ENCODE measurements around the gene TMEM109.

Gene TMEM109

DNA sequence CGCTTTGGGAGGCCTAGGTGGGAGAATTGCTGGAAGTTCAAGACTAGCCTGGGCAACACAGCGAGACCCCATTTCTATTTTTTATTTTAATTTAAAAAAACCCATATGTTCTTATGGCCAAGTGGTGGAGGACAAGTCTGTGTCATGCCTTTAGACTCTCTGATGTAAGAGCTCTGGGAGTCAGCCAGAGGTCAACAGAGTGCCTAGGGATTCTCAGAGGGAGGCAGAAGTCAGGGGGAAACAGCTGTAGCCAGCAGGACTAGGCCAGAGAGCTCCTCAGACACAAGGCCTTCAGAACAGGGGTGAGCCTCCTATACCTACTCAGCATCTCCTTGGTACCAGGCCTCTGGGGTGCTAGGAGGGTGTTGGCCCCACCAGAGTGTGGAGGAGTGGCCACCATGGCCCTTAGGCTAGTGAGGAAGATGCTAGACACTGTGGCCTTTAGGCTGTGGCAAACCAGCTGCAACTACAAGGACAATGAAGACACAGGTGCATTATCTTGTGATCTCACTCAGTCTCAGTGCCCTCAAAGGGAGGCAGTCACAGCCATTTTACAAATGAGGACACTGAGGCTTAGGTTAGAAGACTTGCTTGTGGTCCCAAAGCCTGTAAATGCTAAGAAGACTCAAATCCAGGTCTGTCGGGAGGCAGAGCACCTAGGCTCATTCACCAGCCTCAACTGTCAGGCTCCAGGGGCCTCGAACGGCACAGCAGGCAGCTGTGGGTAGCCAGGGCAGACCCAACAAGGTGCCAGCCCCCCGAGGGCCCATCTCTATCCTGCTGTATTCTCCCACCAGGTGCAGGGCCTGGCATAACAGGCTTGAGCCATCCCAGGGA lies 41.6 kb upstream of the TMEM109 start:
- TF ChIP-seq FOXM1 (IDR thresholded peaks at IDR 0.05; ENCODE audit: borderline replicate concordance) (no peak), BHLHE40 (IDR thresholded peaks at IDR 0.05; ENCODE audit: borderline replicate concordance) (no peak), LEF1 (IDR thresholded peaks at IDR 0.05; ENCODE audit: borderline replicate concordance) (no peak), NFRKB (IDR thresholded peaks at IDR 0.05) (no peak), ARNT (IDR thresholded peaks at IDR 0.05) (no peak), HDGF (IDR thresholded peaks at IDR 0.05; ENCODE audit: borderline replicate concordance) (no peak), FOXA1 (IDR thresholded peaks at IDR 0.05) (no peak), SUZ12 (IDR thresholded peaks at IDR 0.05) (no peak), ELF4 (IDR thresholded peaks at IDR 0.05) (no peak), L3MBTL2 (conservative IDR thresholded peaks at IDR 0.05) (no peak), TARDBP (IDR thresholded peaks at IDR 0.05) (no peak)
- POLR2A ChIA-PET = no interaction called here

DNA sequence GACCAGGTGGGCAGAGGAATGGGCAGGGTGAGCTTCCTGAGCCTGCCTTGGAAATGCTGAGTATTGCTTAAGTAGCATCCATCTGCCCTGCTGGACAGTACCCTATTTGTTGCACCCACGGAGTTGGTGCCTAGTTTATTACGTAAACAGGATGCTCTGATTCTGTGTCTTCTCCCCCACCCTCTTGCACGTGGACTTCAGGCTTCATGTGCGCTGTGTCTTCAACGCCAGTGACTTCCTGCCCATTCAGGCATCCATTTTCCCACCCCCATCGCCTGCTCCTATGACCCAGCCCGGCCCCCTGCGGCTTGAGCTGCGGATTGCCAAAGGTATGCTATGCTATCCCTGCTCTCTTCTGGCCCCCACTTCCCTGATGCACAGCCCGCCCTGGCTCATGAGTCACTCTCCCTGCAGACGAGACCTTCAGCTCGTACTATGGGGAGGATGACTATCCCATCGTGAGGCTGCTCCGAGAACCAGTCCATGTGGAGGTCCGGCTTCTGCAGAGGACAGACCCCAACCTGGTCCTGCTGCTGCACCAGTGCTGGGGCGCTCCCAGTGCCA lies 40.9 kb upstream of the TMEM109 start:
- TF ChIP-seq FOXM1 (IDR thresholded peaks at IDR 0.05; ENCODE audit: borderline replicate concordance) (no peak), ARNT (IDR thresholded peaks at IDR 0.05) (no peak), HDGF (IDR thresholded peaks at IDR 0.05; ENCODE audit: borderline replicate concordance) (no peak), FOXK2 (IDR thresholded peaks at IDR 0.05) (no peak), L3MBTL2 (conservative IDR thresholded peaks at IDR 0.05) (no peak), FOXA1 (IDR thresholded peaks at IDR 0.05) (no peak), SP1 (IDR thresholded peaks at IDR 0.05) (no peak)
- ChIA-PET POLR2A (no interaction called here), CTCF (interaction anchor here (1.1 kb wide), 1 partner anchor 26 kb away, joined by 3 read pairs; no protein-coding TSS in a partner anchor)
- DNase-seq (ENCODE audit: extremely low spot score) = no peak

More for the DNA sequence above, 41.6 kb upstream of the TMEM109 start:
- CTCF ChIA-PET = interaction anchor here (1.1 kb wide), 1 partner anchor 9 kb away, joined by 3 read pairs; no protein-coding TSS in a partner anchor
- DNase-seq (ENCODE audit: extremely low spot score) = no peak

DNA sequence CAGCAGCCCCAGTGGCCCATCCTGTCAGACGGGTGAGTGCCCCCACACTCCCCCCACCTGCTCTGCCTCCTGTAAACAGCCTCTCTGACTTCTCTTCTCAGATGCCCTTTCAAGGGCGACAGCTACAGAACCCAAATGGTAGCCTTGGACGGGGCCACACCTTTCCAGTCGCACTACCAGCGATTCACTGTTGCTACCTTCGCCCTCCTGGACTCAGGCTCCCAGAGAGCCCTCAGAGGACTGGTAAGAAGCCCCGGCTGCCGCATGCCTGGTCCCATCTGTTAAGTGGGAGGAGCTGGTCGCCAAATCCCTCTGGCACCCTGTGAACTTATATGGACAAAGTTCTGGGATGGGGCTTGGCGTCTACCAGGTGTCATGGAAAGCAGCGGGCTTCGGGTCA lies 40.4 kb upstream of the TMEM109 start:
- CTCF ChIA-PET = interaction anchor here (1.1 kb wide), 1 partner anchor 26 kb away, joined by 3 read pairs; no protein-coding TSS in a partner anchor
- DNase-seq (ENCODE audit: extremely low spot score) = no peak
- TF ChIP-seq FOXK2 (IDR thresholded peaks at IDR 0.05) = no peak
- no peak for TF ChIP-seq ZNF384 (IDR thresholded peaks at IDR 0.05)
- no peak for TF ChIP-seq ARNT (IDR thresholded peaks at IDR 0.05)
- no peak for TF ChIP-seq FOXA1 (IDR thresholded peaks at IDR 0.05)
- no peak for TF ChIP-seq FOXM1 (IDR thresholded peaks at IDR 0.05; ENCODE audit: borderline replicate concordance)
- no peak for TF ChIP-seq CTBP1 (IDR thresholded peaks at IDR 0.05; ENCODE audit: borderline replicate concordance)
- no peak for TF ChIP-seq LEF1 (IDR thresholded peaks at IDR 0.05; ENCODE audit: borderline replicate concordance)
- no peak for TF ChIP-seq SUZ12 (IDR thresholded peaks at IDR 0.05)
- no peak for TF ChIP-seq BHLHE40 (IDR thresholded peaks at IDR 0.05; ENCODE audit: borderline replicate concordance)
- TF ChIP-seq L3MBTL2 (conservative IDR thresholded peaks at IDR 0.05) = no peak
- TF ChIP-seq, protein P1, sequence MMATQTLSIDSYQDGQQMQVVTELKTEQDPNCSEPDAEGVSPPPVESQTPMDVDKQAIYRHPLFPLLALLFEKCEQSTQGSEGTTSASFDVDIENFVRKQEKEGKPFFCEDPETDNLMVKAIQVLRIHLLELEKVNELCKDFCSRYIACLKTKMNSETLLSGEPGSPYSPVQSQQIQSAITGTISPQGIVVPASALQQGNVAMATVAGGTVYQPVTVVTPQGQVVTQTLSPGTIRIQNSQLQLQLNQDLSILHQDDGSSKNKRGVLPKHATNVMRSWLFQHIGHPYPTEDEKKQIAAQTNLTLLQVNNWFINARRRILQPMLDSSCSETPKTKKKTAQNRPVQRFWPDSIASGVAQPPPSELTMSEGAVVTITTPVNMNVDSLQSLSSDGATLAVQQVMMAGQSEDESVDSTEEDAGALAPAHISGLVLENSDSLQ (IDR thresholded peaks at IDR 0.05) = no peak
- no peak for TF ChIP-seq NFRKB (IDR thresholded peaks at IDR 0.05)
- TF ChIP-seq ELF4 (IDR thresholded peaks at IDR 0.05) = no peak
- no peak for TF ChIP-seq HDGF (IDR thresholded peaks at IDR 0.05; ENCODE audit: borderline replicate concordance)
- no peak for TF ChIP-seq SP1 (IDR thresholded peaks at IDR 0.05)
- no peak for TF ChIP-seq TARDBP (IDR thresholded peaks at IDR 0.05)
- POLR2A ChIA-PET = no interaction called here

DNA sequence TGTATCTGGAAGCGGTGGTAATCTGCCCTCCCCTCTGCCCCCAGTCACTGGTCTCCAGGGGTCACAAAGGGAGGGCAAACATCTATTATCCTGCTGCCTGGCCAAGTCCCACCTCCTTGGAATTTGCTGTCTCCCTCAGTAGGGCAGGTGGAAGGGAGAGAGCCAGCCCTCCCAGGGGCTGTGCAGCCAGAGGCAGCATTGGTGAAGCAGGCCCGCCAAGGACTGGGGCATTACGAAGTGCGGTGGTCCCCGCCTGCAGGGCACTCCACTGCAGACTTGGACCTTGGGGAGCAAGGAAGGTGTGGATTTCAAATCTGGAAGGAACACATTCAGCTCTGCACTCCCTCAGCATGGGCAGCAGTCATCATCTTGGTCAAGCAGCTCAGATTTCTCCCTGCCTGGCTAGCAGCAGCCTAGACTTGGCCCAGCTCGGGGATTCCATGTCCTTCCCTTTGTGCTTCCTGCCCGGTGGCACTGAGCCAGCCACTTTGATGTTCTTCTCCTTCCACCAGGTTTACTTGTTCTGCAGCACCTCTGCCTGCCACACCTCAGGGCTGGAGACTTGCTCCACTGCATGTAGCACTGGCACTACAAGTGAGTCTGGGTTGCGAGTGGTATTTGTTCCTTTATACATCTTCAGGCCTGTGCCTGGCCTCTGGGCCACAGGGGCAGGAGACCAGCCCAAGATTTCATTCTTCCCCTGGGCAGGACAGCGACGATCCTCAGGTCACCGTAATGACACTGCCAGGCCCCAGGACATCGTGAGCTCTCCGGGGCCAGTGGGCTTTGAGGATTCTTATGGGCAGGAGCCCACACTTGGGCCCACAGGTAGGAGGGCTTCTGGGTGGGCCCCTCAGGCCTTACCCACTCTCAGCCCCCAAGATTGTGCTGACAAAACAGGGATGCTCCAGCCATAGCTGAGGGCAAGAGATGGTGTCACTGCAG lies 39.3 kb upstream of the TMEM109 start:
- ChIA-PET CTCF (interaction anchor here (1.1 kb wide), 1 partner anchor 25 kb away, joined by 3 read pairs; no protein-coding TSS in a partner anchor), POLR2A (no interaction called here)
- TF ChIP-seq, protein P1 (IDR thresholded peaks at IDR 0.05) = no peak
- TF ChIP-seq NFRKB (IDR thresholded peaks at IDR 0.05) (no peak), ARNT (IDR thresholded peaks at IDR 0.05) (no peak), FOXA1 (IDR thresholded peaks at IDR 0.05) (no peak), FOXM1 (IDR thresholded peaks at IDR 0.05; ENCODE audit: borderline replicate concordance) (no peak), HDGF (IDR thresholded peaks at IDR 0.05; ENCODE audit: borderline replicate concordance) (no peak), ELF4 (IDR thresholded peaks at IDR 0.05) (no peak), FOXK2 (IDR thresholded peaks at IDR 0.05) (no peak), SUZ12 (IDR thresholded peaks at IDR 0.05) (no peak), ZNF384 (IDR thresholded peaks at IDR 0.05) (no peak), L3MBTL2 (conservative IDR thresholded peaks at IDR 0.05) (no peak), BHLHE40 (IDR thresholded peaks at IDR 0.05; ENCODE audit: borderline replicate concordance) (no peak), LEF1 (IDR thresholded peaks at IDR 0.05; ENCODE audit: borderline replicate concordance) (no peak), CTBP1 (IDR thresholded peaks at IDR 0.05; ENCODE audit: borderline replicate concordance) (no peak), SP1 (IDR thresholded peaks at IDR 0.05) (no peak), TARDBP (IDR thresholded peaks at IDR 0.05) (no peak)
- no peak for DNase-seq (ENCODE audit: extremely low spot score)

DNA sequence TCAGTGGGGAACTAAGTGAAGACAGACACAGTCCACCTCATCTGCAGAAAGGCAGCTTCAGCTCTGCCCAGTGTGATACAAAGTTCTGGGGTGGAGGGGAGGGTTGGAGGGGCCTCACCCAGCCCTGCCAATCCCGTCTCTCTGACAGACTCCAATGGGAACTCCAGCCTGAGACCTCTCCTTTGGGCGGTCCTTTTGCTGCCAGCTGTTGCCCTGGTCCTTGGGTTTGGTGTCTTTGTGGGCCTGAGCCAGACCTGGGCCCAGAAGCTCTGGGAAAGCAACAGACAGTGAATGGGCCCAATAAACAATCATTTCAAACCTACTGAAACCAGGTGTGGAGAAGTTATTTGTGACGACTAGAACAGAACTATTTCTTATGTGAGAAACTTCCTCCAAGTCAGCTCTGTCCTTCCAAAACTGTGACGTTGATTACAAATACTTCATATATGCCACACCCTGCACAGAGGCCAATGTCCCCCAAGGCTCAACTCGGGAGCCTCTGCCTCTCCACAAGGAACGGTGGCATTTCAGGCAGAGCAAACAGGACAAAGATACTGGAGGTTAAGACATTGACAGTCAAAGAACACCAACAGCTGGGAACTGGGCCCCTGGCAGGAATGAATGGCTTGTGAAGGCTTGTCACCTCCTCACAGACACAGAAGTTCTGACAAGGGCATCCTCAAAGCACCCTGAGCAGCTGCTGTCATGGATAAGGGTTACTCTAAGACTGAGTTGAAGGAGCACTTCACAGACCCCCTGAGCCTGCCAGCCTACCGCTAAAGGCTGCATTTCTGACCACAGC lies 38.4 kb upstream of the TMEM109 start:
- ChIA-PET CTCF (interaction anchor here (1.2 kb wide), 1 partner anchor 24 kb away, joined by 3 read pairs; no protein-coding TSS in a partner anchor), POLR2A (no interaction called here)
- TF ChIP-seq FOXA1 (IDR thresholded peaks at IDR 0.05) = no peak
- TF ChIP-seq FOXM1 (IDR thresholded peaks at IDR 0.05; ENCODE audit: borderline replicate concordance) = no peak
- TF ChIP-seq L3MBTL2 (conservative IDR thresholded peaks at IDR 0.05) = no peak
- TF ChIP-seq CTBP1 (IDR thresholded peaks at IDR 0.05; ENCODE audit: borderline replicate concordance) = no peak
- no peak for TF ChIP-seq LEF1 (IDR thresholded peaks at IDR 0.05; ENCODE audit: borderline replicate concordance)
- TF ChIP-seq HDGF (IDR thresholded peaks at IDR 0.05; ENCODE audit: borderline replicate concordance) = no peak
- no peak for TF ChIP-seq TARDBP (IDR thresholded peaks at IDR 0.05)
- DNase-seq (ENCODE audit: extremely low spot score) = no peak

All from HEK293T (cell line).